Gastrocnemius medialis (tissue), 4 donors: ENCODE results near the gene YAP1. TPM values are rescaled to one million over a fixed set of nuclear protein-coding genes. Genes with fewer than 3 reads are reported as not detected.

Source experiments
- ATAC-seq, 2 donors: fragments of 150-250 bp; one replicate each; pipeline ENCODE4 v1.9.1; 2016
- DNase-seq, 2 donors: peaks; one replicate each; pipeline ENCODE4 v3.0.0-alpha.2; 2019
- H3K27ac ChIP-seq, 4 donors: fragments of 200-600 bp; sonication (generic); 1 replicate in 1 of 4; 2 replicates in 3 of 4; pipeline ENCODE4 v1.5.1; 2016 to 2018; ENCODE audit warnings: mild to moderate bottlenecking in 2 of 4, moderate library complexity in 1 of 4
- H3K27me3 ChIP-seq, 3 donors: fragments of 200-600 bp; sonication (generic) in 2 of 3; 1 replicate in 1 of 3; 2 replicates in 2 of 3; pipeline versions ENCODE4 v1.5.1 to v1.6.0; 2016 to 2019; ENCODE audit warnings: mild to moderate bottlenecking in 1 of 3, moderate library complexity in 1 of 3
- H3K36me3 ChIP-seq, 2 donors: fragments of 200-600 bp; sonication (generic) in 1 of 2; one replicate each; pipeline ENCODE4 v1.5.1; 2017 to 2018
- H3K4me1 ChIP-seq, 2 donors: fragments of 200-600 bp; sonication (generic) in 1 of 2; one replicate each; pipeline ENCODE4 v1.5.1; 2016 to 2017; ENCODE audit warnings: mild to moderate bottlenecking in 2 of 2
- H3K4me3 ChIP-seq, 4 donors: fragments of 200-600 bp; sonication (generic) in 3 of 4; 1 replicate in 1 of 4; 2 replicates in 3 of 4; pipeline ENCODE4 v1.5.1; 2016 to 2019; ENCODE audit warnings: mild to moderate bottlenecking in 2 of 4
- H3K9me3 ChIP-seq, 3 donors: fragments of 200-600 bp; sonication (generic) in 2 of 3; 1 replicate in 1 of 3; 2 replicates in 2 of 3; pipeline ENCODE4 v1.5.1; 2016 to 2019
- CTCF ChIP-seq, 5 experiments: fragments of 450-650 bp in 3 of 5; fragments of 200-600 bp in 2 of 5; sonication (generic) in 2 of 5; IDR thresholded peaks in 4 of 5; conservative IDR thresholded peaks in 1 of 5; 1 replicate in 4 of 5; 2 replicates in 1 of 5; pipeline ENCODE4 v1.5.1; 2016 to 2019; ENCODE audit warnings: antibody characterized with exemption in 5 of 5, mild to moderate bottlenecking in 3 of 5, moderate library complexity in 3 of 5
- POLR2A ChIP-seq, 2 donors: fragments of 450-650 bp; IDR thresholded peaks; one replicate each; pipeline ENCODE4 v1.6.1; 2017; ENCODE audit warnings: antibody characterized with exemption in 2 of 2, mild to moderate bottlenecking in 2 of 2, moderate library complexity in 2 of 2
- in situ Hi-C, 4 donors: fragments of 200-750 bp; cut with MboI; loops; one replicate each; pipeline versions ENCODE4 v1.15.0 to v1.8.0; 2017; ENCODE audit warnings: low sequenced_read_pairs in 4 of 4
- intact Hi-C: fragments of 100-400 bp; cut with DNase I; formaldehyde crosslinking; loops from one replicate; pipeline ENCODE4 v1.15.1; 2023; ENCODE audit warnings: low total_unique reads
- total RNA-seq, 4 donors: library from RNA; depleted of rRNA; stranded (reverse); fragments of >200 nt; gene quantifications; one replicate each; pipeline versions ENCODE4 v1.1.0 to v1.2.3, GENCODE V29; 2016

Gene YAP1
- total RNA-seq, 4 donors from 2014 or later: 41.9 to 89.4 (median 72.6) TPM

GRCh38 chr11:102252339-102252891 is 142.2 kb downstream of the YAP1 start:
- intact Hi-C loops: no loop called here
- DNase-seq (no peak), ATAC-seq (no peak)
- TF ChIP-seq CTCF (IDR thresholded peaks at IDR 0.05 in 4 of 5, conservative IDR thresholded peaks at IDR 0.05 in 1 of 5): no peak
- Histone ChIP-seq H3K9me3 (no peaks in the 10 kb centered on the region), H3K27ac (no peak overlapping the region), H3K27me3 (no peaks in the 10 kb centered on the region), H3K4me1 (no peaks in the 10 kb centered on the region), H3K36me3 (no peaks in the 10 kb centered on the region), H3K4me3 (no peak overlapping the region)
- in situ Hi-C loops: loop anchor here in 3 of 4 donors (25.0 kb wide), 2 partner anchors 190 to 390 kb away; no protein-coding TSS in a partner anchor

DNA sequence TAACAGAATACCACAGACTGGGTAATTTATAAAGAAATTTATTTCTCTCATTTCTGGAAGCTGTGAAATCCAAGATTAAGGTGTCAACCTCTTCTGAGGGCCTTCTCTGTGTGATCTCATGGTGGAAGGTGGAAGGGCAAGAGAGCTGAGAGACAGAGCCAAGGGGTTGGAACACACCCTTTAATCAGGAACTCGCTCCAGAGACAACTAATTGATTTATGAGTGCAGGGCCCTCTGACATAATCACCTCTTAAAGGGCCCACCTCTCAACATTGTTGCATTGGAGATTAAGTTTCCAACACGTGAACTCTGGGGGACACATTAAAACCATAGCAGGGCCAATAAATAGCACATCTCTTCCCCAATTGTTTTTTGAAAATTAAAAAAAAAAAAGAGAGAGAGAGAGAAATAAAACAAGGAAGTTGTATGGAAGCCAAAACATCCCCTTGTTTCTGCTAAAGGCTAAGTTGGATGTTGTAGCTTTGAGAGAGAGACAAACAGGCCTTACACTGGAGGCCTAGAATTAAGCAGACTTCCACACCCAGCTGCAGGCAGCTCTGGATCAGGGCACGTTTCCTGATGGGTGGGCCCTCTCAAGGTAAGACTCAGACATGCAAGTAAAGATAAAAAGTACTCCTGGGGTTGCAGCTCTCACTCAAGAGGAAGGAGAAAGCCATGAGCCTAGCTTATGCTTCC is 142.9 kb downstream of the YAP1 start:
- Histone ChIP-seq H3K27me3 (no peaks in the 10 kb centered on the region), H3K4me1 (no peaks in the 10 kb centered on the region), H3K4me3 (no peak overlapping the region), H3K27ac (no peak overlapping the region), H3K36me3 (no peaks in the 10 kb centered on the region), H3K9me3 (no peaks in the 10 kb centered on the region)
- intact Hi-C loops (no loop called here), in situ Hi-C loops (loop anchor here in 3 of 4 donors (25.0 kb wide), 2 partner anchors 191 to 391 kb away; no protein-coding TSS in a partner anchor)
- ATAC-seq: no peak
- TF ChIP-seq POLR2A (IDR thresholded peaks at IDR 0.05) (no peak), CTCF (IDR thresholded peaks at IDR 0.05 in 4 of 5, conservative IDR thresholded peaks at IDR 0.05 in 1 of 5) (no peak)
- DNase-seq: no peak

- ATAC-seq (no peak), DNase-seq (no peak)
- Histone ChIP-seq H3K27me3 (no peaks in the 10 kb centered on the region), H3K9me3 (no peaks in the 10 kb centered on the region), H3K27ac (no peak overlapping the region), H3K36me3 (no peaks in the 10 kb centered on the region), H3K4me1 (no peaks in the 10 kb centered on the region), H3K4me3 (no peak overlapping the region)
- in situ Hi-C loops (loop anchor here in 3 of 4 donors (25.0 kb wide), 2 partner anchors 192 to 392 kb away; no protein-coding TSS in a partner anchor), intact Hi-C loops (no loop called here)
- TF ChIP-seq POLR2A (IDR thresholded peaks at IDR 0.05): no peak
- no peak for TF ChIP-seq CTCF (IDR thresholded peaks at IDR 0.05 in 4 of 5, conservative IDR thresholded peaks at IDR 0.05 in 1 of 5)
Measured at GRCh38 chr11:102254047-102254446, 143.8 kb downstream of the YAP1 start.

DNA sequence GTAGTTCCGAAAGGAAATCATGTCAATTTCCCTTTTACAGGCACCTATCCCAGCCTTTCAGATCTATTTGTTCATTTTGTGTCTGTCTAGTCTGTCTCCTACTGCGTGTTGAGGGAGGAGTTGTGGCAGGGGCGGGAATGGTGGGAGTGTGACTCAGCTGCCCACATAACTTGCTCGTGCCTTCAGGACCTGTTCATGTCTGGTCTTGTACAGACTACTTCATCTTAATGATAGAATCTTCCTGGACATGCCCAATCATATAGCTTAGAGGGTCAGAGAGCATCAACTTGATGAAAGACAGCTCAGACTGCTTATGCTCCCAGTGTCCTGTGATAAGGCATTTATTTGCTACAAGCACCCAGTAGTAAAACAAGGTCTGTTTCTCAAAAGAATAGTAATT is 146.0 kb downstream of the YAP1 start:
- H3K4me3 ChIP-seq: no peak overlapping the region
- no peak overlapping the region for H3K27ac ChIP-seq
- intact Hi-C loops (no loop called here), in situ Hi-C loops (loop anchor here in 3 of 4 donors (25.0 kb wide), 2 partner anchors 194 to 394 kb away; no protein-coding TSS in a partner anchor)
- H3K4me1 ChIP-seq: no peaks in the 10 kb centered on the region
- ATAC-seq (no peak), DNase-seq (no peak)
- no peaks in the 10 kb centered on the region for H3K9me3 ChIP-seq
- H3K36me3 ChIP-seq: no peaks in the 10 kb centered on the region
- H3K27me3 ChIP-seq: no peaks in the 10 kb centered on the region
- no peak for TF ChIP-seq CTCF (IDR thresholded peaks at IDR 0.05 in 4 of 5, conservative IDR thresholded peaks at IDR 0.05 in 1 of 5)
- TF ChIP-seq POLR2A (IDR thresholded peaks at IDR 0.05): no peak
